Thymus (tissue), 11 donors: ENCODE measurements around the gene GNAQ. TPM values are rescaled to one million over a fixed set of nuclear protein-coding genes. Genes with fewer than 3 reads are reported as not detected.
A peak's percentile ranks its signal among the peaks of the same experiment; 100 is the strongest.

ENCODE experiments used
- DNase-seq, 9 donors: peaks; one replicate each; pipeline ENCODE4 v3.0.0-alpha.2; 2013; ENCODE audit warnings: low spot score in 9 of 9, low read depth in 6 of 9, missing footprints in 1 of 9
- H3K27ac ChIP-seq, 2 donors: one replicate each; pipeline ENCODE4 v1.5.1; 2013; ENCODE audit warnings: control low read depth in 1 of 2, low read depth in 1 of 2, low read length in 1 of 2, mild to moderate bottlenecking in 1 of 2, moderate library complexity in 1 of 2
- H3K27me3 ChIP-seq, 2 donors: one replicate each; pipeline ENCODE4 v1.5.1; 2013; ENCODE audit warnings: low read length in 1 of 2; ENCODE audit not compliant: control insufficient read depth in 2 of 2, insufficient read depth in 1 of 2
- H3K36me3 ChIP-seq, 2 donors: one replicate each; pipeline ENCODE4 v1.5.1; 2013; ENCODE audit warnings: low read length in 1 of 2, mild to moderate bottlenecking in 1 of 2, moderate library complexity in 1 of 2; ENCODE audit not compliant: control insufficient read depth in 2 of 2, insufficient read depth in 2 of 2
- H3K4me1 ChIP-seq, 2 donors: one replicate each; pipeline ENCODE4 v1.5.1; 2013; ENCODE audit warnings: low read length in 2 of 2; ENCODE audit not compliant: control insufficient read depth in 2 of 2, insufficient read depth in 2 of 2
- H3K4me3 ChIP-seq, 2 donors: one replicate each; pipeline ENCODE4 v1.5.1; 2013; ENCODE audit warnings: low read length in 2 of 2, control low read depth in 1 of 2, mild to moderate bottlenecking in 1 of 2
- H3K9me3 ChIP-seq, 2 donors: one replicate each; pipeline ENCODE4 v1.5.1; 2013; ENCODE audit warnings: low read length in 1 of 2, mild to moderate bottlenecking in 1 of 2; ENCODE audit not compliant: control insufficient read depth in 2 of 2, insufficient read depth in 1 of 2
- WGBS: extraction: QIAGEN DNeasy Blood & Tissue Kit; methylation state at CpG from one replicate; pipeline ENCODE4 v1.1.7; 2013; 5-methylcytosine and 5-hydroxymethylcytosine counted together
- polyA plus RNA-seq: library from polyadenylated mRNA; stranded (reverse); fragments of 200-250 nt; gene quantifications from one replicate; pipeline ENCODE4 v1.2.3, GENCODE V29; 2013
- total RNA-seq: library from RNA; stranded (reverse); fragments of 120-200 nt; gene quantifications from one replicate; pipeline ENCODE4 v1.2.4, GENCODE V29; 2013
- donor health status: healthy.

The GNAQ gene
- total and polyA plus RNA-seq, 2 donors, result 18.7 to 23.5 TPM

DNA sequence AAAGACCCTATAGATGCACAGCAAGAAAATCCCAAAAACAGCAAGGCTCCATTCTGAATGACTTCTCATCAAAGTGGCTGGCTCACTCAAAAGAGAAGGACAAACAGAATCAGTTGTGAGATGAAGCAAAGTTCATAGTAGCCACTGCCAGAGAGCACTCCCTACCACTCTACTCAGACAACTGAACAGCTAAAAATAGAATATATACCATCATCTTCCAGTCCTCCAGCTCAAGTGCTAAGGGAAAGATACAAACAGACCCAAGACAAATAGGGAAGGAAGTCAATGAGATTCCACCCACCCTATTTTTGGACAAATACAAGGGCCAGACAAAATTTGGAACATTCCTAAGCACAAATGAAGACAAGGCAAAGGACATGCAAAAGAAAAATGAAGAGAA lies 20.6 kb downstream of the GNAQ start:
- H3K4me3 ChIP-seq, result no peak overlapping the region
- peaks cover 16 to 19% of the 10 kb centered on the region in 2 donors for H3K4me1 ChIP-seq
- no peaks in the 10 kb centered on the region for H3K9me3 ChIP-seq
- no peak for DNase-seq
- peaks cover 0 to 4% of the 10 kb centered on the region in 2 donors for H3K36me3 ChIP-seq
- no peak overlapping the region for H3K27ac ChIP-seq
- no peaks in the 10 kb centered on the region for H3K27me3 ChIP-seq

DNA sequence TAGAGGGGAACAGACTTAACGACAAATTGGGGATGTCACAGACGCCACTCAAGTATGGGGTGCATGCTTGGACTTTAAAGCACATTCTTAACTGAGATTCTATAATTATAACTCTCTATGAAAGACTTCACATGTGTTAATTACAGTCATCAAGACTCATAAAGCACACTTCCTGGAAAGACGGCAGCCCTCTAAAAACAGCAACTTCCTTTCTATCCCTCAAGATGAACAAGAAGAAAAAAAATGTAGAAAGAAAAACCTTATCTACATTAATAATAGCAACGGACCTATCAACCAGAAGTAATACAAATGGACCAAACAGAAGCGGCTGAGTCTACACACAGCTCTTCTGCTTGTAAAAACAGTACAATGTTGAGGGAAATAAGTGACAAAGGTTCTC lies 21.2 kb downstream of the GNAQ start:
- peak in 1 of 9 donors; percentile 43 for DNase-seq
- no peaks in the 10 kb centered on the region for H3K9me3 ChIP-seq
- WGBS, result 43% methylated on average over 5 of the region's 5 CpGs
- H3K4me3 ChIP-seq, result no peak overlapping the region
- H3K36me3 ChIP-seq, result peaks cover 0 to 9% of the 10 kb centered on the region in 2 donors
- H3K27me3 ChIP-seq, result no peaks in the 10 kb centered on the region
- H3K27ac ChIP-seq, result no peak overlapping the region
- peaks cover 16 to 19% of the 10 kb centered on the region in 2 donors for H3K4me1 ChIP-seq

DNA sequence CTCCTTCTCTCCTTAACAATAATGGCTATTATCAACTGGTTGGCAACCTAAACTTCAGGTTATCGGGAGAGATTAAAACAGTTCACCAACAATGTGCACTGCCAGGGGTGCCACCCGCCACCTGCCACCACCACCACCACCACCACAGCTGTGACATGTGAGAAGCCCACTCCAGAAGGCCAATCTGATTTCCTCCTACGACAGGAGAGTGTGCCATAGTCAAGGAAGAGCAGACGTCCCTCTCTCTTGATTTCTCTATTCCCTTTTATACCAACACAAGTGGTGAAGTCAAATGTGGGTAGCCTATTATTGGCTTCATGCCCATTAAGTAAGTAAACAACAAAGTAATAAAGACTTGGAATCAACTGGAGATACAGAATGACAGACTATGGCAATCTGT lies 22.4 kb downstream of the GNAQ start:
- Histone ChIP-seq H3K9me3 (no peaks in the 10 kb centered on the region), H3K27ac (no peak overlapping the region), H3K4me3 (no peak overlapping the region), H3K27me3 (no peaks in the 10 kb centered on the region), H3K36me3 (peaks cover 0 to 7% of the 10 kb centered on the region in 2 donors), H3K4me1 (peaks cover 16 to 19% of the 10 kb centered on the region in 2 donors)
- peak in 1 of 9 donors; percentile 45 for DNase-seq
- 14% methylated on average over 4 of the region's 4 CpGs for WGBS

DNA sequence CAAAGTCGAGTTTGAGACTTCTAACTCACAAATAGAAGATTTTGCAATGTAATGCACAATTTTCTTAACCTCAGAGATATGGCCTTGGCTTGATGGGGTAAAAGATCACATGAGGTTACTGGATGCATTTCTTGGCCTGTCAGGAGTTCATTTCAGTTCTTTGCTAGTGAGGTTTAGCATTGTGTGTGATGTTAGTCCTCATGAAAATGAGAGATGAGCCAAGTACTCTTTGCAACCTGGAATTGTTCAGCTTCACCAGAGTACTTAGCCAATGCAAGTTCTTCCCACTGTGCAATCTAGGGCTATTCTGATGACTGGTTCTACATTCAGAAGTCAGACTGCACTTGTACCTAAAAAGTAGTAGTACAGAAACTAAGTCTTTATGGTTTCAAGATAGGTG lies 24.9 kb downstream of the GNAQ start:
- H3K27me3 ChIP-seq, result no peaks in the 10 kb centered on the region
- peak overlapping the region in 1 of 2 donors; percentile 3 for H3K27ac ChIP-seq
- DNase-seq, result no peak
- no peak overlapping the region for H3K4me3 ChIP-seq
- H3K9me3 ChIP-seq, result no peaks in the 10 kb centered on the region
- 84% methylated on average over 1 of the region's 1 CpG for WGBS
- peaks cover 0 to 7% of the 10 kb centered on the region in 2 donors for H3K36me3 ChIP-seq
- H3K4me1 ChIP-seq, result peaks cover 16 to 24% of the 10 kb centered on the region in 2 donors

DNA sequence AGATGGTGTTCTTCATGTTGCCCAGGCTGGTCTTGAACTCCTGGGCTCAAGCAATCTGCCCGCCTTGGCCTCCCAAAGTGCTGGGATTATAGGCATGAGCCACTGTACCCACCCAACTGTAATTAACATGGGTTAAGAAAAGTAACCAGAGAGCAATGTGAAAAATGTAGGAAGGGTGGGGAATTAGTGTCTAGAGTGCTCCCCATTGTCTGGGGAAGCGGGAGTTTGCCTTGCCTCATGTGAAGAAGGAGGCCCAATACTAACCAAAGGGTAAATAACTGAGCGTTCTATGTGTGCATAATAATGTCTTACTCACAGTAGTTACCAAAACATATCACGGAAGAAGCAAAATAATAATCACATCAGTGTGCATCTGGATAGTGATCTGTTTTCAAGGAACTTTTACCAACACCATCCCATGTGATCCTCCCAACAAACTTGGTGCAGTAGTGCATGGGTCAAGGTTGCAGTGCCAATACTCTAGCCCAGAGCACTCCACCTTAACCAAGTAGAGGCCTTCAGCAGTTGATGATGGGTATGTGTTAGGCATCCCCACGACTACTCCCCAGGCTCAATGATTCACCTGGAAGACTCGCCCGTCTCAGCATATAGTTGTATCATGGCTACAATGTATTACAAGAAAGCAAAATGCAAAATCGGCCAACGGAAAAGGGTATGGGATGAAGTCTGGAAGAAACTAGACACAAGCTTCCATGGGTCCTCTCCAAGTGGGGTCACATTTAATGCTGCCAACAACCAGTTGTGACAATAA lies 26.2 kb downstream of the GNAQ start:
- H3K36me3 ChIP-seq, result peaks cover 0 to 7% of the 10 kb centered on the region in 2 donors
- no peak overlapping the region for H3K27ac ChIP-seq
- peaks cover 10 to 17% of the 10 kb centered on the region in 2 donors for H3K4me1 ChIP-seq
- DNase-seq, result no peak
- 98% methylated on average over 9 of the region's 9 CpGs for WGBS
- no peak overlapping the region for H3K4me3 ChIP-seq
- H3K27me3 ChIP-seq, result no peaks in the 10 kb centered on the region
- no peaks in the 10 kb centered on the region for H3K9me3 ChIP-seq

DNA sequence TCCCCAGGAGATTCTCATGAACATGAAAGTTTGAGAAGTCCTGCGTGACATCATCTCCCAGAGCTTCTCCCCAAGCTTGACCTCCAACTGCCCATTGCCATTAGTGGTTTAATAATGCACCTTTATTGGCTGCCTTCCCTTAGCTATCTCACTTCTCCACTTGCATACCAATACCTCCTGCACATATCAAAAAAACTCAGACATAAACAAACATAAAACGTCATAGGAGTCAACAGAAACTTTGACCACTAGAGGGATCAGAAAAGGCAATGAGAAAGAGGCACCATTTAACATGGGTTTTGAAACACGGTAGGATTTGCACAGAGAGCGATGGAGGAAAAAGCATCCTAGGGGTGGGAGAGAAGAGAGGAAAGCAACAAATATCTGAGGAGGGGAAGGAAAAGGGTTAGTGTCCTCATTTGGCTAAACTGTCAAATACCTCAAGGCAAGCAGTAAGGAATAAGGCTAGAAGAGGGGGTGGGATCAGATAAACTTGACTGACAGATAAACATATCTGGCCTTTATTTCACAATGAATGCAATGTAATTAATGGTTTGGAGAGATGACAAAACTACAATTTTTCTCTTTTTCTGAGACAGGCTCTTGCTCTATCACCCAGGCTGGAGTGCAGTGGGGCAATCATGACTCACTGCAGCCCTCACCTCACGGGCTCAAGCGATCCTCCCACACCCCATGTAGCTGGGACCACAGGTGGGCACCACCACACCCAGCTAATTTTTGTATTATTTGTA lies 27.0 kb downstream of the GNAQ start:
- no peak overlapping the region for H3K27ac ChIP-seq
- peak in 1 of 9 donors; percentile 40 for DNase-seq
- 88% methylated on average over 6 of the region's 6 CpGs for WGBS
- H3K9me3 ChIP-seq, result no peaks in the 10 kb centered on the region
- peaks cover 4 to 13% of the 10 kb centered on the region in 2 donors for H3K4me1 ChIP-seq
- H3K36me3 ChIP-seq, result peaks cover 0 to 7% of the 10 kb centered on the region in 2 donors
- no peak overlapping the region for H3K4me3 ChIP-seq
- H3K27me3 ChIP-seq, result no peaks in the 10 kb centered on the region

DNA sequence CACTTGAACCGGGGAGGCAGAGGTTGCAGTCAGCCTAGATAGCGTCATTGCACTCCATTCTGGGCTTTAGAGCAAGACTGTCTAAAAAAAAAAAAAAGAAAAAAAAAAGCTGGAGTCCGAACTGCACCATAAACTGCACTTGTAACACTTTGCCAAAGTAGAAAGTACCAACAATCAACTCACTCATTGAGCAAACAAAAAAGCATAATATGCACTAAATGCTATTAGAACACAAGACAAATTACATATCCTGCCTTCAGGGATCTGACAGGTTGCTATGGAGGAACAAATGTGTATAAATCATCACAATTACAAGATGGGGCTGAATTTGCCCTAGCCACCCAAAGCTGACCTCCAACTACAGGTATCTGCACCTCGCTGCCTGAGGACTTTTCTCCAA lies 27.9 kb downstream of the GNAQ start:
- Histone ChIP-seq H3K9me3 (no peaks in the 10 kb centered on the region), H3K36me3 (peaks cover 0 to 7% of the 10 kb centered on the region in 2 donors), H3K4me1 (peaks cover 0 to 9% of the 10 kb centered on the region in 2 donors), H3K27me3 (no peaks in the 10 kb centered on the region), H3K4me3 (no peak overlapping the region), H3K27ac (no peak overlapping the region)
- no peak for DNase-seq
- WGBS, result 100% methylated on average over 4 of the region's 4 CpGs

DNA sequence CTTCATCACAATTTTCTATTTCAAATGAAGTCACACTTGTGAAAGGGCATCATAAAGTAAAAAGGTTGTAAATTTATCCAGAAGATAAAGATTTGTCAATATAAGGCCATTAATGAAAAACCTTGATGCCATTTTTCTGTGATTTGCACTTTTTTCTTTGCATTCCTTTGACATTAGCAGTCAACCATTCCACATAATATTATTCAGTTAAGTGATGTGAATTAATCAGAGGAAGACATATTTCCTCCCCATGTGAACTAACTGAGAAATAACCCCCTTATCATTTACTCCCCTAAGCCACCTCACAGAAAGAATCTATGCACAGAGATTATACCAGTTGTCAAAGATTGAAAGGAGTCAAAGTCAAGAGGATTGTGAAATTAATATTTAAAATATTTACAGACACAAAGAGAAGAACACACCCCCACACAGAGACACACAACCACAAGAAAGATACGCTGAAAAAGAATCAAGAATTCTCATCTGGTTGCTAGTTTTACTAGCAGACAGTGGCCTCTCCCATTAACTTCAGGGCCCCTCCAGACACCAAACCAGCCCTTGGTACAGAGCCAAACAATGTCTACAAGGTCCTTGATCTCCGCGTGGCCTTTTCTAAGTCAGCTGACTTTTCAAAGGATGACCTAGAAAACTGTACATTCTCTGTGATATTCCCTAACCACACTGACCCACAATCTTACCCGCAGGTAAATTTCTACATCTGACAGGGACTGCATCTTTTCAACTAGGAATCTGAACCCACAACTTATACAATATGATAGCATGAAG lies 29.5 kb downstream of the GNAQ start:
- DNase-seq, result no peak
- no peak overlapping the region for H3K27ac ChIP-seq
- WGBS, result 71% methylated on average over 4 of the region's 4 CpGs
- peaks cover 0 to 5% of the 10 kb centered on the region in 2 donors for H3K4me1 ChIP-seq
- no peak overlapping the region for H3K4me3 ChIP-seq
- H3K36me3 ChIP-seq, result peaks cover 0 to 7% of the 10 kb centered on the region in 2 donors
- no peaks in the 10 kb centered on the region for H3K27me3 ChIP-seq
- no peaks in the 10 kb centered on the region for H3K9me3 ChIP-seq
